ENCODE data around the gene GPRASP2.

The GPRASP2 gene

GRCh38 chrX:102684772-102685520 is 27.3 kb upstream of the GPRASP2 start:
- no peak overlapping the region for H3K4me3 ChIP-seq (replicated peaks; ENCODE audit: insufficient read depth, low read length)
- no peak for DNase-seq (ENCODE audit: low read depth in 1 of 2, low spot score in 1 of 2)
- H3K27me3 ChIP-seq (ENCODE audit: insufficient read depth, poor library complexity, severe bottlenecking) = no peaks in the 10 kb centered on the region
- TF ChIP-seq REST (IDR thresholded peaks at IDR 0.05; ENCODE audit: insufficient replicate concordance, low read depth) = no peak
- TF ChIP-seq GABPA (IDR thresholded peaks at IDR 0.05; ENCODE audit: low read depth) = no peak
- TF ChIP-seq POLR2AphosphoS5 (IDR thresholded peaks at IDR 0.05; ENCODE audit: low read depth) = no peak
- TF ChIP-seq SPI1 (IDR thresholded peaks at IDR 0.05; ENCODE audit: borderline replicate concordance, low read depth) = no peak
- no peak for TF ChIP-seq CTCF (IDR thresholded peaks at IDR 0.05; ENCODE audit: insufficient read depth, low read length)
- H3K27ac ChIP-seq (replicated peaks) = no peak overlapping the region

- Histone ChIP-seq H3K27ac (replicated peaks) (no peak overlapping the region), H3K27me3 (ENCODE audit: insufficient read depth, poor library complexity, severe bottlenecking) (no peaks in the 10 kb centered on the region), H3K4me3 (replicated peaks; ENCODE audit: insufficient read depth, low read length) (no peak overlapping the region)
- no peak for TF ChIP-seq POLR2AphosphoS5 (IDR thresholded peaks at IDR 0.05; ENCODE audit: low read depth)
- TF ChIP-seq CTCF (IDR thresholded peaks at IDR 0.05; ENCODE audit: insufficient read depth, low read length) = no peak
- no peak for TF ChIP-seq REST (IDR thresholded peaks at IDR 0.05; ENCODE audit: insufficient replicate concordance, low read depth)
- no peak for TF ChIP-seq SPI1 (IDR thresholded peaks at IDR 0.05; ENCODE audit: borderline replicate concordance, low read depth)
- no peak for TF ChIP-seq GABPA (IDR thresholded peaks at IDR 0.05; ENCODE audit: low read depth)
- DNase-seq (ENCODE audit: low read depth in 1 of 2, low spot score in 1 of 2) = no peak
Observed at GRCh38 chrX:102694749-102695148, 17.5 kb upstream of the GPRASP2 start.

- TF ChIP-seq POLR2AphosphoS5 (IDR thresholded peaks at IDR 0.05; ENCODE audit: low read depth) (no peak), REST (IDR thresholded peaks at IDR 0.05; ENCODE audit: insufficient replicate concordance, low read depth) (no peak), SPI1 (IDR thresholded peaks at IDR 0.05; ENCODE audit: borderline replicate concordance, low read depth) (no peak), CTCF (IDR thresholded peaks at IDR 0.05; ENCODE audit: insufficient read depth, low read length) (no peak), GABPA (IDR thresholded peaks at IDR 0.05; ENCODE audit: low read depth) (no peak)
- no peak for DNase-seq (ENCODE audit: low read depth in 1 of 2, low spot score in 1 of 2)
- no peak overlapping the region for H3K27ac ChIP-seq (replicated peaks)
Observed at GRCh38 chrX:102696306-102696705, 15.9 kb upstream of the GPRASP2 start.

More at GRCh38 chrX:102696306-102696705, 15.9 kb upstream of the GPRASP2 start:
- Histone ChIP-seq H3K27me3 (ENCODE audit: insufficient read depth, poor library complexity, severe bottlenecking) (no peaks in the 10 kb centered on the region), H3K4me3 (replicated peaks; ENCODE audit: insufficient read depth, low read length) (no peak overlapping the region)

Measured in HL-60 (cell line).